NCI-H2196 treated with DMSO at 0.1 percent for 48 hours (cell line): ENCODE data around the gene MYO10.
"Not testable (repeated sequence)": the region's sequence is repeated elsewhere in the genome, so short reads cannot be mapped to it uniquely, and the experiment has no call there.

Source experiments
- DNase-seq: peaks from one replicate; lab custom pipeline; 2025; ENCODE audit not compliant: unreplicated experiment; lab: John Stamatoyannopoulos, UW

The MYO10 gene

DNA sequence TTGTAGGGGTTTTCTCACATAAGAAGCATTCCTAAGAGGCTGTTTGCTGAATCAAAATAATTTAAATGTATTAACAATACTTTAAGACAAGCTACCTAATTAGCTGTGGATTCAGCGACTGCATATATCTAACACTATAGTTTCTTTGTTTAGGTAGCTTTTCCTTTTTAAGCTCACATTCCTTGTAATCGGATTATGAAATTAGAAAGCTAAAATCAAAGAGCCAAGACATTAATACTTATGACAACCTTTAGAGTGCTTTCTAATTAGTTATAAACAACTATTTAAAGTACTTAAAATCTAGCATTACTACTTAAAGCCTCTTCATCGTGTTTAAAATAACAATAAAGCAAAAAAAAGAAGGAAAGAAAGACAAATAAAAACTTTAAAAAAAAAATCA lies 182.0 kb downstream of the MYO10 start:
- DNase-seq = no peak

DNA sequence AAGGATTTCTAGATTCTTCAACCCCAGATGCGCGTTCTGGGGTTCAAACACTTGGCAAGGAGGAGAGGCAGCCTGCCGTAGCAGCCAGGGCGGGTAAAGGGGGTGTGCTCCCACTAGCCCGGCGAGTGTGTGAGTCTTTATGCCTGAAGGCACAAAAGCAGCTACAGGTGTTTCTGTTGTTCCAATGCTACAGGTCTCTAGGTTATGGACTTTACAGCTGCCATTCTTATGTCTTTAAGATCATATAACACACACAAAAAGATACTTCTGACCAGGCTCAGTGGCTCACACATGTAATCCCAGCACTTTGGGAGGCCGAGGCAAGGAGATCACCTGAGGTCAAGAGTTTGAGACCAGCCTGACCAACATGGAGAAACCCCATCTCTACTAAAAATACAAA lies 185.6 kb downstream of the MYO10 start:
- no peak for DNase-seq

DNA sequence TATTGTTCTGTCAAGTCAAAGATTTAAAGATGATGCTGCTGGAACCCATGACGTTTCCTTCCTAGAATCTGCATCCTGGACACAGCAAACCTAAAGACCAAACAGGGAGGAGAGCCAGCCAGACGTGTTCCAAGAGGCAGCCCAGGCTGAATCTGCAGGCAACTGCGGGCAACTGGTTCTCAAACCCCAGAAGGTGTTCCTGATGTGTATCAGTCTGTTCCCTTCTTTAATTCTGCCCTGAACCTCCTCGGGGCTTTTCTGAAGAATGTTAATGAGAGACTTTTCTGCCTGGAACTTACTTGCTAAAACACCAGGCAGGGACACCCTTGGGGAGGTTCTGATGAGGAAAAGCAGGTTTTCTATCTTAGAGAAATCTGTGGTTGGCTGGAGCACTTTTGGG lies 186.5 kb downstream of the MYO10 start:
- DNase-seq = no peak

DNA sequence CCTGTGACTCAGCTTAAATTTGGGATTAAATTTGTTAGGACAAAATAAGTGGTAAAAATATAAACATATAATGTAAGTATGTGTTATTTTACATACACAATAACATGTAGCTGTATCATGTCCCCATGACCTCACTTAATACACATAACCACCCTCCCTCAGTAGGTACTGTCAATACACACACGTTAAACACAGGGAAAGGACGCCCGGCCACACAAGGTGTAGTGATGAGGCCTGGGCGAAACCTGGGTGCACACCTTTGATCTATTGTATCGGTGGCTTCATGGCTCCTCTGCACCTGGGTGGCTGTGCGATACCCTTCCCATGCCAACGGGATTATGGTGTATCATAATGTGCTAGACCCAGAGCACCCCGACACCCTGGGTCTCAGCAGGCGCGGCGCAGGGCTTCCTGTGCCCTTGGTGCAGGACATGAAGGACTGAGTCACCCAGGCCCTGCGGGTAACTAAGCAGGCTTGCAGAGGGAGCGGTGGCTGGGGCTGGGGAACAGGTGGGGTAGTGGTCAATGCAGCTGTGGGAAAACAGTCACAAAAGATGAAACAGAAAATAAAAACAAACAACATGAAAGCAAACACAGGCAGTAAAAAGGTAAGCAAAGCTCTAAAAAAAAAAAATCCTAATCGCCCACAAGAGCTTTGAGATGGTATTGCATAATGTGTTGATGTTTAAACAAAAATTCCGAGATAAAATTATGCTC lies 191.8 kb downstream of the MYO10 start:
- DNase-seq = no peak

DNA sequence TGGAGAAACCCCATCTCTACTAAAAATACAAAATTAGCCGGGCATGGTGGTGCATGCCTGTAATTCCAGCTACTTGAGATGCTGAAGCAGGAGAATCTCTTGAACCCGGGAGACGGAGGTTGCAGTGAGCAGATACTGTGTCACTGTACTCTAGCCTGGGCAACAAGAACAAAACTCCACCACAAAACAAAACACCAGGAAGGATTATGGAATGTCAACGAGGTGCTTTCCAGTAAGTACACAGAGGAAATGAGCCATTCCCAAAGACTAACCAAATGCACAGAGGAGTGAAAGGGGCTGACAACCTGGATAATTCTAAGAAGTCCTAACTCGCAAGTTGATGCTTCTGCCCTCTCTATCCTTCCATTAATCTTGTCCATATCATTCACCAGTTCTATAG lies 193.2 kb downstream of the MYO10 start:
- DNase-seq = no peak

DNA sequence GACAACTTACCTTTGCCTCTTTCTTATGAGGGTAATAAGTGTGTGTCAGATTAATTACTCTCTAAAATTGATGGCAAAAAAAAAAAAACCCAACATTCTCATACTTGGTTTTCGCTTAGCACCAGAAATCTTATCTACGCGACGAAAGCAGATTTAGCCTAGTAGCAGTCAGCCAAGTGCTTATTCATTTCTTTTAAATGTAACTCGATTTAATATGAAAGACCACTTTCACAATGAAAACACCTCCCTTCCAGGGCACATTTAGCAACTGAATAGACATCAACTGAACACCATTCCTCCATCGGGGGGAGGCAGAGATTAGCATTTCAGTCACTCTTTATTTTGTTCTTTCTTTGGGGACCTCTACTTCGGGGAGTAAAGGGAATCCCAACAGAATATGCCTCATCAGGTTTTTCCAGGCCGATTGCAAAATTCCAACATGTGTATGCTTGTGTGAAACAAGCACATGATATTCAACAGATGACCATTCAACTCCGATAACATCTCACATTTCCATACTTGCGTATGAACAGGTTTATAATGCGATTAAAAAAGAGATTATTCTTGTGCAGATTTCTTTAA lies 195.2 kb downstream of the MYO10 start:
- no peak for DNase-seq

DNA sequence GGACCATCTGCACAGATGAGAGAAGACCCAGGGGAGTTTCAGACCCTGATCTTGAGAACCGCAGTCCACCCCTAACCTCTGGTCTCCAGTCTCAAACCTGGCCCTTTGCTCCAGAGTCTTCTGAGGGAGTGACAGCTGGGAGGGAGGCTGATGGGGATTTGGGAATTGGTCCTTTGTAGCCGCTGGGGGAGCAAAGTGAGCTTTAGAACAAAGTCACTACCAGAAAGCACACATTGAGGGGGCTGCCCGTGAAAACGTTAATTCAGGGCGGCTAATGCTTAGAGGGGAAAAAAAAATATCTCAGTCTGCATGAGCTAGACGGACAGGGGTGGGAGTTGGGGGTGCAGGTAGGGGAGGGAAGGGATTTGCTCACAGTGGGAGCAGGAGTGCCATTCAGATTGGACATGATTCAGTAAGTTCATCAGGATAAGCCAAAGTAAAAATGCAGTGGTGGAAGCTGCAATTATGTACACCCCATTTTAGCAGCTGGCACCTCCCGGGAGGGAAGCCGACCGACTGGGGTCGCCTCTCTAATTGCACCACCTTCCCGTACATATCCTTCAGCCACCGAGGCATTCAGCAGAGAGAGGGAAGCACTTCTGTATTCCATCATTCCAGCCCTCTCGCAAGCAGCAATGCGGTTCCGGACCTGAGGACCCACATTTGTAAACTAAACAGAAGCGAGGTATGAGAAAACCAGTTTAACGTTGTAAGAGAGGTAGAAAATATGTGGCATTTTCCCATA lies 195.8 kb downstream of the MYO10 start:
- DNase-seq = no peak

DNA sequence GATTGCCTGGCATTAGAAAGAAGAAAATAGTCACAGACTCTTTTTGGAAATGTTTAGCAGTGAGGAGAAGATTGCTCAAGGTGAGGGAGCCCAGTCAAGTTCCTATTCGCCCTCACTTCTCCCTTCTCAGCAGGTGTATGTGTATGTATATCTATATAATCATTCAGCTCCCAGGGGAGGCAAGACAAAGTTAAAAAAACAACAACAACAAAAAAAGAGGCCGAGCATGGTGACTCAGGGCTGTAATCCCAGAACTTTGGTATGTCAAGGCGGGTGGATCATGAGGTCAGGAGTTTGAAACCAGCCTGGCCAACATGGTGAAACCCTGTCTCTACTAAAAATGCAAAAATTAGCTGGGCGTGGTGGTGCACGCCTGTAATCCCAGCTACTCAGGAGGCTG lies 197.7 kb downstream of the MYO10 start:
- not testable (repeated sequence) for DNase-seq

DNA sequence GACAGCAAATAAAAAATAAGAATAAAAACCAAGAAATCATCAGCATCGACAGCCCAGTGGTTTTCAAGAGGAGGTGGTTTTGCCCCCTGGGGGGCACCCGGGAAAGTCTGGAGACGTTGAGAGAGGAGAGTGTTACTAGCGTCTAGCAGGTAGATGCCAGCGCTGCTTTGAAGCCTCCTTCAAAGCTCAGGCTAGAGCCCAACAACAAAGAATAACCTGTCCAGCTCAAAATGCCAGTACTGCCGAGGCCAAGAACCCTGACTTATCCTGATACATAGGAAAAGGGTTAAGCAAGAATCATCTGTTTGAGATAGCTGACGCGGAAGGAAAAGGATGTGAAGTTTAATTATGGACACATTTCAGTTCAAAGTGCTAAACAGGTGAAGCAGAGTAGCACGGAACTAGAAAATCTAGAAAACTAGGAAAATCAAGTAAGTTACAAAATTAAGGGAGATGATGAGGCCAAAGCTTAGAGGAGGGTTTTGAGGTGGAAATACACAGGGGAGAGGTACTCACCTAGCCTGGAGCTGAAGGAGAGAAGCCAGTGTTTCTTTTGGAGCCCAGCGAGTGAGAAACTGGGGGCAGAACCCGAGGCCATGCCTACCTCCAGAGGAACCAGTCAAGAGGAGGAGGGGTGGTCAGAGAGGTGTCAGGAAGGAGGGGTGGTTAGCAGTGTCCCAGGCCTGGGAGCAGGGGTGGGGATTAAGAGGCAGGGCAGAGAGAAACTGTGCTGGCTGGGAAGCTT lies 198.3 kb downstream of the MYO10 start:
- no peak for DNase-seq

DNA sequence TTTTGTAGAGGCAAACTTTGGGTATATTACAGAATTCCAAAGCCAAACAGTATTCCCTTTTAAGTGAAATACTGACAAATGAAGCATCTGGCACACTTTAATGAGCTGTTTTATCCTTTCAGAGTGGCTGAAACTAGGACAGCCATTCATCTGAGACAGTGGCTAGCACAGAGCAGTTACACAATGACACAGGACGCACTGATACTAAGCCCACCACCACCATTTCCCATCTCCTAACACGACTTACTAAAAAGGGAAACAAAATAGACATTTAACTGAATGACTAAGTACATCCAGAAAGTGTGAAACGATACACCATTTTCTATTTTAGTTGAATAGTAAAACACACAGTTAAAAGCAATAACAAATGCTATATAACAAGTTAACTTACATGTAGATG lies 198.9 kb downstream of the MYO10 start:
- no peak for DNase-seq

DNA sequence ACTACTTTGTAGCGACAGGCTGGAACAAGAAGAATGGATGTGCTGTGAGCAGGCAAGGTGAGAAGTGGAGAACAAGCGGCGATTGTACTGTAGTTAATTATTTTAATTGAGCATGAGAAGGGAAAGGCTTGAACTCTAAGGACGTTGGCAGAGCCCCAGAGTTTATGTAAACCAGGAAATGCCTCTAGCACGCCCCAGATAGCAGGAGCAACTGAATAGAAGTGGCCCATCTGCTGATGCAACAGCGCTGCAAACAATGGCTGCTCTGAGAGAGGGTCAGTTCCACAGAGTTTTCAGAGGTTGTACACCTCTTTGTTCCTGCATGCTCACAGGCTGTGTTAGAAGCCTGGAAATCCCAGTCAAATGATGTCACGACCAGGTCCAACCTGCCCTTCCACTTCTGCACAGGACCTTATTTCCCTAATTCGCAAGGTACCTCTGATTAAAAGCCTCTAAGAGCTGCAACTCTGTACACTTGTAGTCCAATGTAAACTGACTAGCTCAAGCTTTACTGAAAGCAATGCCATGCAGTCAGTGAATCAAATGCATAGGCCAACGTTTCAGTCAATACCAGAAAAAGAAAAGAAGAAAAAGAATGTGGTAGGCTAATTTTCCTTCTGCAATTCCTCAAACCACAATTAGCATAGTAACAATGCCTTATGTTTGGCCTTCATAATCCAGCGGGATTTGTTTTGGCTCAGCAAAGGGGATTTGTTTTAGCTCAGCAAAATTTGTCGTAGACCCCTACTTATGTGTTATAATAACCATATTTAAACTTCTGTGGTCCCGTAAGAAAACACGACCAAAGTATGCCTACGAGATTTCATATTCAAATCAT lies 199.7 kb downstream of the MYO10 start:
- DNase-seq = peak; percentile 17

DNA sequence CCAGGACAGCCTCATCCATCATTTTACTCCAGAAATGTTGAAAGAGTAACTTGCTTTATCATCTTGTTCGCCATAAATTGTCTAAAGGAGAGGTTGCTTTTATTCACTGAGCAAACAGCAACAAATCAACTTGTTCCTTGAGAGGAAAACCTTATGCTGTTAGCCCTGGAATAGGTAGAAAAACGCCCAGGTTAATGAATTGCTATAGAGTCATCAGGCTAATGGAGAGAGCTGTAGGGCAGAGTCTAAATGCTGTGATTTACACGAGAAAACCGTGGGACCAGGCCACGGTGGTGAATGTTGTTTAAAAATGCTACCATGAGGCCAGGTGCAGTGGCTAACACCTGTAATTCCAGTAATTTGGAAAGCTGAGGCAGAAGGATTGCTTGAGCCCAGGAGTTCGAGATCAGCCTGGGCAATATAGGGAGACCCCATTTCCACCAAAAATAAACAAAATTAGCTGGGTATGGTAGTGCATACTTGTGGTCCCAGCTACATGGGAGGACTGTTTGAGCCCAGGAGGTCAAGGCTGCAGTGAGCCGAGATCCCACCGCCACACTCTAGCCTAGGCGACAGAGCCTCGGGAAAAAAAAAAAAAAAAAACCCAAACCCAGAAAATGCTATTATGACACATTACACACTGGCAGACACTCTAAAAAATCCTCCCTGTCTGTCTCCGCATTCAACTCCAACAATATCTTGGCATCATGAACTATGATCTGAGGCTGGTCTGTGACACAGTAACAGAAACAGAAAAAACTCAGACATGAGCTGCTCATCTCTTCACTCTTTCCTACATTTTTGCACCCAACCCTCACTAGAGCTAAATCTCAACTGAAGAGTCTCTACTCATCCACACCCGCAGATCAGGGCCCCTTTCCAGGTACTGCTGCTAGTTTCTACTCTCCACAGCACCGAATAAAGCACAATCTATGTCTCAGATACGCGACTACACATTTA lies 200.7 kb downstream of the MYO10 start:
- no peak for DNase-seq

DNA sequence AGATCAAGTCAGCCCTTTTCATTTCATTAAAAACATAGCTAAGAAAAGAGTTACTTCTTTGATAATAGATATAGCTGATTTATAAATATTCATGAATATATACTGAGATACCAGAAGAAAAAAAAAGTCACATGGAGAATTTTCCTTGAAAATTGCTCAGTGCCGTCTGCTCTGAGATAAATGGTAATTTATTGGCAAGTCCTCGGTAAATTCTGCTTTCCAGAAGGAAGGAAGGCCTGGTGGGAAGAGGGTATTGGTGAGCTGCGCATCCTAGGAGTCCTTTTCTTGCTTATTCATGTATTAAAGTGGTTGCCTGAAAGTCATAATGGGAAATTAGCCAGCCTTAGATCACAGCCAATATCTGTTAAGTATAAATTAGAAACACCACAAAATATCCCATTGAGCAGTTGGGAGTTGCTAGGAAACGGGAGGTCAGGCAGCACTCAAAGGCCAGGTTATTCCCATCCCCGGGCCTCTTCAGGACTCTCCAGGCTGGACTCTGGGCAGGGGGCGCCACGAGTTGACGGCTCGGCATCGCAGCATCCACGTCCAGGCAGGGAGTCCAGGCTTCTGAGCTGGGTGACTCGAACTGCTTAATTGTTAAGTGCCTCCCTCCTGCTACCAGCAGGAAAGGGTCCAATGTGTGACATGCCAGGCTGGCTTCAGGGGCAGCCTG lies 202.6 kb downstream of the MYO10 start:
- DNase-seq = no peak

DNA sequence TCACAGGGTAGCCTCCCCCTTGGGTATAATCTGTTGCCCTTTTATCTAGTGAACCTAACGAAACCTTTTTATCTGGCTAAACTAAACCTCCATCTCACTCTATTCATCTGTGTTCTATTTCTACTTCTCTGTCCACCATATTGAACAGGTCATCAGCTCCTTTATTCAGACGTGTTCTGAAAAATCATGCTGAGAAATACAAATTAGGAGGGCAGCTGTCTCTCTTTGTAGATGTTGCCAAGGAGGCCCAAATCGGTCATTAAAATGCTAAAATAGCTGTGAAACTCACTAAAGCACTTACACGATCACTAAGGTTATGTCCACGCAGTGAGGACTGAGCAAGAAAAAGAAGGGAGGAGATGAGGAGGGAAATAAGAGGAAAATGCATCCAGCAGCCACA lies 203.7 kb downstream of the MYO10 start:
- no peak for DNase-seq

DNA sequence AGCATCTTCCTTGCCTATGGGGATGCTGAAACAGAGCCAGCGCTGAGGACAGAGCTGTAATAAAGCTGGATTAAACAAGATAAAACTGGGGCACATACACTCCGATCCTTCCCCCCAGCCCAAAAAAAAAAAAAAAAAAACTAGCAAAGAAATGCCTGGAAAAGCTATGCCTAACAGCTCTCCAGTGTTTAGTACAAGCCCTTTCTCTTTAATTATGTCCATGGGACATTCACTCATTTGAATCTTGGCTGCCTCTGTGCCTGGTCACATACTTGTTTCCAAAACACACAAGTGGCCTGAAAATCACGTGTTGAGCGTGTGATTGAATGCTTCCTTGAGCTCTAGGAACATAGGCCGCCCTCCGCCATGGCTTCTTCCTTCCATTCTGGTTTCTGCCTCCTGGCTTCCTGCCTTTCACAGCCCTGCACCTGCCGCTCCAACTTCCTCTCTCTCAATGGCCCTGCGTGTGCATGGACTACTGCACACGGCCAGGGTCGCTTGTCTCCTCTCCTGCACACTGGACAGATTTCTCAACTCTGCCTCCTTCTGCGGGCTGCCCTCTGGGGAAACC lies 208.2 kb downstream of the MYO10 start:
- no peak for DNase-seq

DNA sequence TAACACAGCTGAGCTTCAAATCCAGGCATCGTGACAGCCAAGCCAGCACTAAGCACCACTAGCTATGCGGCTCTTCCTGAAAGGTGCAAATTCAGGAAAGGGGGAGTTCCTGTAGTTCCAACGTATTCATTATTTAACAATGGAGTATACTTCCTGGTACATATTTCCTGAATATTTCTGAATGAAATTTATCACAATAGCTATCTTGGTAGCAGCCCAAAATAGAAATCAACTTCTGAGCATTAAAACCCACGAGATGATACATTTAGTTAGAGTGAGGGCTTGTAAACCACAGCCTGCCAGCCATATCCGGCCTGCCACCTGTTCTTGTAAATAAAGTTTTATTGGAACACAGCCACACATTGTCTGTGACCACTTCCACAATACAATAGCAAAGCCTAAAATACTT lies 209.5 kb downstream of the MYO10 start:
- DNase-seq = no peak

DNA sequence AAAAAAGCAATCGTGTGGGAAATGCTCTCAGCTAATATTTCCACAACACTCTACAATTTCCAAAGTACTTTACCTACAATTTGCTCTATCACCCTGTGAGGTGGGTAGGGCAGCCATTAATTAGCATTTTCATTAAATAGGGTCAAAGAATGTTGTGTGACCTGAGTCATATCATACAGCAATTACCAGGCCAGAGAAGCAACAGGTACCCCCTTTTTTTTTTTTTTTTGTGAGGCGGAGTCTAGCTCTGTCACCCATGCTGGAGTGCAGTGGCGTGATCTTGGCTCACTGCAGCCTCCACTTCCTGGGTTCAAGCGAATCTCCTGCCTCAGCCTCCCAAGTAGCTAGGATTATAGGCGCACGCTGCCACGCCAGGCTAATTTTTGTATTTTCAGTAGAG lies 210.5 kb downstream of the MYO10 start:
- no peak for DNase-seq

DNA sequence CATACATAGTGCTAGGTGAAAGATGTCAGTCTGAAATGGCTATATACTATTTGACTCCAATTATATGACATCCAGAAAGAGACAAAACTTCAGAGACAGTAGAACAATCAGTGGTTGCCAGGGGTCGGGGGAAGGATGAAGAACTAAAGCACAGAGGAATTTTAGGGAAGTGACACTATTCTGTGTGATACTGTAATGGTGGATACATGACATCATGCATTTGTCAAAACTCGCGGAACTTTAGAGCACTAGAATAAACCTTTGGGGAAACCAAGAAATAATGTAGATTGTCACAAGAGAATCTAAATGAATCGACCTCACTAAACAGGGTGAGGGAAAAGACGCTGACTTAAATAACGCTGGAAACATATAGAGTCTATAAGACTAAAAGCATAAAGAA lies 212.3 kb downstream of the MYO10 start:
- no peak for DNase-seq

DNA sequence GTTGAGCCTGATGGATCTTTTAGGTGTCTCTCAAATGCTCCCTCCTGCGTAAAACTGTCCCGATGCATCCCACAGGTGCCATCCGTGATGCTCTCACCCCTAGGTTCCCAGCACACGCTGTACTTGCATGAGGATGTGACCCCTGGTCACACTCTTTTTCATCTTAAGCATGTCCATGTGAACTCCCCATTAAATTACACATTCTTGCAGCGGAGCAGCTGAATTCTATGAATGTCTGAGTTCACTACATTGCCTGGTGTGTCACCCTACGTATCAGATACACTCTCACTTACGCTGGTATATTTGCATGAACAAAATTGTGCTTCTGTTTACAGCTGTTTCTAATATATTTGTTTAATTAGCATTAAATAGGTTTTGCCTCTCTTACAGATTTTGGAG lies 214.0 kb downstream of the MYO10 start:
- no peak for DNase-seq
